Measurements from ENCODE around the gene RPL37.

- no peak for TF ChIP-seq EZH2 (IDR thresholded peaks at IDR 0.05; ENCODE audit: low read length, missing control alignments)
- TF ChIP-seq CTCF (conservative IDR thresholded peaks at IDR 0.05 in 1 of 2, IDR thresholded peaks at IDR 0.05 in 1 of 2; ENCODE audit: low read depth in 1 of 2, low read length in 2 of 2): no peak
These were observed 54.2 kb downstream of the RPL37 start for GRCh38 chr5:40780858-40781257.
